ENCODE results near the gene ZNF37A.
"Not testable (repeated sequence)": the region's sequence is repeated elsewhere in the genome, so short reads cannot be mapped to it uniquely, and the experiment has no call there.

Gene ZNF37A

GRCh38 chr10:38150891-38151463 lies 56.8 kb downstream of the ZNF37A start:
- not testable (repeated sequence) for DNase-seq

- no peak for DNase-seq
Observed at GRCh38 chr10:38156416-38157269, 62.5 kb downstream of the ZNF37A start.

- no peak for DNase-seq
Observed at GRCh38 chr10:38157270-38157685, 63.1 kb downstream of the ZNF37A start.

GRCh38 chr10:38159004-38159403 lies 64.9 kb downstream of the ZNF37A start:
- no peak for DNase-seq

- DNase-seq: no peak
Observed at GRCh38 chr10:38163617-38164016, 69.5 kb downstream of the ZNF37A start.

GRCh38 chr10:38174336-38174735 lies 80.2 kb downstream of the ZNF37A start:
- no peak for DNase-seq

GRCh38 chr10:38184477-38184876 lies 90.3 kb downstream of the ZNF37A start:
- no peak for DNase-seq
